Measurements from ENCODE around the gene IGSF21. TPM values are rescaled to one million over a fixed set of nuclear protein-coding genes. Genes with fewer than 3 reads are reported as not detected.

IGSF21 gene
- total RNA-seq, 2 donors from 2014 or later: not detected

- no peak overlapping the region for H3K4me3 Mint-ChIP-seq
These were observed 25.3 kb downstream of the IGSF21 start for GRCh38 chr1:18132711-18133541.

GRCh38 chr1:18134324-18135046, 26.9 kb downstream of the IGSF21 start:
- H3K36me3 Mint-ChIP-seq (ENCODE audit: insufficient read depth in 2 of 2): no peaks in the 10 kb centered on the region
- ATAC-seq (replicated peaks in 1 of 2): no peak
- H3K4me1 Mint-ChIP-seq (ENCODE audit: low read depth): no peaks in the 10 kb centered on the region
- DNase-seq: no peak
- no peak overlapping the region for H3K4me3 Mint-ChIP-seq
- H3K27me3 Mint-ChIP-seq (ENCODE audit: low read depth): no peaks in the 10 kb centered on the region
- no peak overlapping the region for H3K27ac Mint-ChIP-seq
- H3K9me3 Mint-ChIP-seq: no peaks in the 10 kb centered on the region

More at GRCh38 chr1:18132711-18133541, 25.3 kb downstream of the IGSF21 start:
- ATAC-seq (replicated peaks in 1 of 2) (no peak), DNase-seq (no peak)
- no peaks in the 10 kb centered on the region for H3K27me3 Mint-ChIP-seq (ENCODE audit: low read depth)
- no peaks in the 10 kb centered on the region for H3K9me3 Mint-ChIP-seq
- H3K4me1 Mint-ChIP-seq (ENCODE audit: low read depth): no peaks in the 10 kb centered on the region
- no peaks in the 10 kb centered on the region for H3K36me3 Mint-ChIP-seq (ENCODE audit: insufficient read depth in 2 of 2)
- no peak overlapping the region for H3K27ac Mint-ChIP-seq

- Mint-ChIP-seq H3K4me1 (ENCODE audit: low read depth) (no peaks in the 10 kb centered on the region), H3K27ac (no peak overlapping the region), H3K9me3 (no peaks in the 10 kb centered on the region), H3K27me3 (ENCODE audit: low read depth) (no peaks in the 10 kb centered on the region), H3K36me3 (ENCODE audit: insufficient read depth in 2 of 2) (no peaks in the 10 kb centered on the region), H3K4me3 (no peak overlapping the region)
- ATAC-seq (replicated peaks in 1 of 2): no peak
- DNase-seq: no peak
These were observed 30.3 kb downstream of the IGSF21 start for GRCh38 chr1:18137759-18138345.

- Mint-ChIP-seq H3K36me3 (ENCODE audit: insufficient read depth in 2 of 2) (no peaks in the 10 kb centered on the region), H3K4me3 (no peak overlapping the region), H3K9me3 (no peaks in the 10 kb centered on the region), H3K4me1 (ENCODE audit: low read depth) (no peaks in the 10 kb centered on the region), H3K27ac (no peak overlapping the region), H3K27me3 (ENCODE audit: low read depth) (no peaks in the 10 kb centered on the region)
- DNase-seq (no peak), ATAC-seq (replicated peaks in 1 of 2) (no peak)
These were observed 31.8 kb downstream of the IGSF21 start for GRCh38 chr1:18139198-18139981.

GRCh38 chr1:18140411-18140810, 32.8 kb downstream of the IGSF21 start:
- Mint-ChIP-seq H3K27ac (no peak overlapping the region), H3K27me3 (ENCODE audit: low read depth) (no peaks in the 10 kb centered on the region), H3K4me3 (no peak overlapping the region), H3K36me3 (ENCODE audit: insufficient read depth in 2 of 2) (no peaks in the 10 kb centered on the region), H3K9me3 (no peaks in the 10 kb centered on the region), H3K4me1 (ENCODE audit: low read depth) (no peaks in the 10 kb centered on the region)
- ATAC-seq (replicated peaks in 1 of 2): no peak
- DNase-seq: no peak

- ATAC-seq (replicated peaks in 1 of 2) (no peak), DNase-seq (no peak)
- no peak overlapping the region for H3K4me3 Mint-ChIP-seq
- no peaks in the 10 kb centered on the region for H3K9me3 Mint-ChIP-seq
- no peaks in the 10 kb centered on the region for H3K36me3 Mint-ChIP-seq (ENCODE audit: insufficient read depth in 2 of 2)
- no peaks in the 10 kb centered on the region for H3K4me1 Mint-ChIP-seq (ENCODE audit: low read depth)
- H3K27ac Mint-ChIP-seq: no peak overlapping the region
- no peaks in the 10 kb centered on the region for H3K27me3 Mint-ChIP-seq (ENCODE audit: low read depth)
These were observed 34.1 kb downstream of the IGSF21 start for GRCh38 chr1:18141661-18142060.

GRCh38 chr1:18142471-18142870, 34.9 kb downstream of the IGSF21 start:
- Mint-ChIP-seq H3K9me3 (no peaks in the 10 kb centered on the region), H3K27me3 (ENCODE audit: low read depth) (no peaks in the 10 kb centered on the region), H3K4me3 (no peak overlapping the region), H3K4me1 (ENCODE audit: low read depth) (no peaks in the 10 kb centered on the region), H3K27ac (no peak overlapping the region), H3K36me3 (ENCODE audit: insufficient read depth in 2 of 2) (no peaks in the 10 kb centered on the region)
- ATAC-seq (replicated peaks in 1 of 2): no peak
- DNase-seq: no peak

- no peaks in the 10 kb centered on the region for H3K27me3 Mint-ChIP-seq (ENCODE audit: low read depth)
- no peak for DNase-seq
- H3K4me1 Mint-ChIP-seq (ENCODE audit: low read depth): no peaks in the 10 kb centered on the region
- H3K9me3 Mint-ChIP-seq: no peaks in the 10 kb centered on the region
- H3K36me3 Mint-ChIP-seq (ENCODE audit: insufficient read depth in 2 of 2): no peaks in the 10 kb centered on the region
- ATAC-seq (replicated peaks in 1 of 2): no peak
- H3K27ac Mint-ChIP-seq: no peak overlapping the region
- H3K4me3 Mint-ChIP-seq: no peak overlapping the region
These were observed 35.4 kb downstream of the IGSF21 start for GRCh38 chr1:18142969-18143368.

GRCh38 chr1:18144062-18144461, 36.5 kb downstream of the IGSF21 start:
- Mint-ChIP-seq H3K27ac (no peak overlapping the region), H3K27me3 (ENCODE audit: low read depth) (no peaks in the 10 kb centered on the region), H3K4me3 (no peak overlapping the region), H3K36me3 (ENCODE audit: insufficient read depth in 2 of 2) (no peaks in the 10 kb centered on the region), H3K4me1 (ENCODE audit: low read depth) (no peaks in the 10 kb centered on the region), H3K9me3 (no peaks in the 10 kb centered on the region)
- ATAC-seq (replicated peaks in 1 of 2) (no peak), DNase-seq (no peak)

- H3K4me3 Mint-ChIP-seq: no peak overlapping the region
- DNase-seq: no peak
- H3K27me3 Mint-ChIP-seq (ENCODE audit: low read depth): no peaks in the 10 kb centered on the region
- ATAC-seq (replicated peaks in 1 of 2): no peak
- no peaks in the 10 kb centered on the region for H3K36me3 Mint-ChIP-seq (ENCODE audit: insufficient read depth in 2 of 2)
- H3K27ac Mint-ChIP-seq: no peak overlapping the region
- no peaks in the 10 kb centered on the region for H3K9me3 Mint-ChIP-seq
- no peaks in the 10 kb centered on the region for H3K4me1 Mint-ChIP-seq (ENCODE audit: low read depth)
These were observed 37.5 kb downstream of the IGSF21 start for GRCh38 chr1:18144916-18145647.

- Mint-ChIP-seq H3K4me1 (ENCODE audit: low read depth) (no peaks in the 10 kb centered on the region), H3K4me3 (no peak overlapping the region), H3K27ac (no peak overlapping the region), H3K36me3 (ENCODE audit: insufficient read depth in 2 of 2) (no peaks in the 10 kb centered on the region), H3K9me3 (no peaks in the 10 kb centered on the region), H3K27me3 (ENCODE audit: low read depth) (no peaks in the 10 kb centered on the region)
- ATAC-seq (replicated peaks in 1 of 2) (no peak), DNase-seq (no peak)
These were observed 38.4 kb downstream of the IGSF21 start for GRCh38 chr1:18145851-18146618.

GRCh38 chr1:18146886-18147285, 39.3 kb downstream of the IGSF21 start:
- no peaks in the 10 kb centered on the region for H3K36me3 Mint-ChIP-seq (ENCODE audit: insufficient read depth in 2 of 2)
- no peaks in the 10 kb centered on the region for H3K27me3 Mint-ChIP-seq (ENCODE audit: low read depth)
- DNase-seq (no peak), ATAC-seq (replicated peaks in 1 of 2) (no peak)
- H3K9me3 Mint-ChIP-seq: no peaks in the 10 kb centered on the region
- H3K4me1 Mint-ChIP-seq (ENCODE audit: low read depth): no peaks in the 10 kb centered on the region
- H3K4me3 Mint-ChIP-seq: no peak overlapping the region
- no peak overlapping the region for H3K27ac Mint-ChIP-seq

Measured in activated T-cell treated with anti-CD3 and anti-CD28 coated beads, Interleukin-2, amount 50 U/mL, for 72 hours (primary cell).